ENCODE results near the gene DCLK1. TPM values are rescaled to one million over a fixed set of nuclear protein-coding genes. Genes with fewer than 3 reads are reported as not detected.

DCLK1 gene
- polyA plus RNA-seq (2013, experiment 1 of 2) = 69.1 TPM
- polyA plus RNA-seq (2013, experiment 2 of 2) = 69.5 TPM

DNA sequence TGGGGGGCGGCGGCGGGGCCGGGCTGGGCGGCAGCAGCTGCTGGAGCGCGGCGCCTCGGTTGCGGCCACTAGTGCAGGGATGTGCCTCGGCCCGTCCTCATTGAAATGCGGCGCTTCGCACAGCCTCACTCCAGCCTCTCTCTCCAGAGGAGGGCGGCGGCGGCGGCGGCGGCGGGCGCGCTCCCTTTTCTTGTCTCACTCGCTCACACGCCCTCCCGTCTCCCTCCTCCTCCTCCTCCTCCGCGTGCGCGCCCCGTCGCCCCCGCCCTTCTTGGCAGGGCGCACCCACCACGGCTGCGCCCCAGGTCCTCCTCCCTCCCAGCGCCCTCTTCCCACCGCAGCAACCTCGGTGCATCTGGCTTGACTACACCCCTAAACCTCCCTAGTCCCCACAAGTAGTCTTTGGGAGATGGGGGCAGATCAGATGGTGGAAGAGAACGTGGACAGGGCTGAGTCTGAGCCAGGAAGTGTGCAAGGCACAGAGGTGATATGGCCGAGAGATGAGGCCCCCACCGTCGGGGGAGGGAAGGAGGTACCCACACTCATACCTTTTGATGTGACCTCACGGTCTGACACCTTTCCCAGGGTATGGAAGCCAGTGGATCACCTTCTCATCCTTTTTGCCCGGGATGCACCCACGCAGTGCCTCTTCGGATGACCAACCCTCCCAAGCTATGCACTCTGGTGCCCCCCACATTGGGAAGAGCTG lies at the start of gene DCLK1:
Gene DCLK1, minus strand, starts transcription at position 161 of the 709 bp plus-strand sequence.
- DNase-seq = peak; percentile 71

GRCh38 chr13:36175621-36176020 lies 44.4 kb upstream of the DCLK1 start:
- H3K27ac ChIP-seq (ENCODE audit: low read depth, low read length) = no peak overlapping the region
- no CpG with 5 or more reads among the region's 5 CpGs for WGBS (ENCODE audit: extremely low coverage, insufficient coverage, low lambda C conversion rate)
- no peak overlapping the region for H3K4me3 ChIP-seq (ENCODE audit: low read length)
- no peak overlapping the region for H3K23ac ChIP-seq (ENCODE audit: low read length)
- no peak overlapping the region for H2BK120ac ChIP-seq (ENCODE audit: low read depth, low read length)
- no peaks in the 10 kb centered on the region for H3K79me1 ChIP-seq (ENCODE audit: low read length)
- no peaks in the 10 kb centered on the region for H3K36me3 ChIP-seq (ENCODE audit: control insufficient read depth, insufficient read depth, low read length)
- H3K56ac ChIP-seq (ENCODE audit: low read length) = no peak overlapping the region
- no peak overlapping the region for H3K9ac ChIP-seq (ENCODE audit: low read length)
- DNase-seq = no peak
- no peaks in the 10 kb centered on the region for H3K4me1 ChIP-seq (ENCODE audit: control insufficient read depth, low read depth, low read length)
- no peak overlapping the region for H2AK5ac ChIP-seq (ENCODE audit: low read length)
- H4K8ac ChIP-seq (ENCODE audit: low read depth, low read length) = no peak overlapping the region
- H2BK5ac ChIP-seq (ENCODE audit: low read length) = no peak overlapping the region
- no peaks in the 10 kb centered on the region for H3K27me3 ChIP-seq (ENCODE audit: insufficient read depth, low read length, poor library complexity)
- H4K5ac ChIP-seq (ENCODE audit: low read length) = no peak overlapping the region
- H3K4ac ChIP-seq (ENCODE audit: low read depth, low read length) = no peak overlapping the region
- H3K4me2 ChIP-seq (ENCODE audit: low read length) = no peak overlapping the region
- H2BK15ac ChIP-seq (replicated peaks; ENCODE audit: low read depth) = no peak overlapping the region
- no peaks in the 10 kb centered on the region for H3K79me2 ChIP-seq (ENCODE audit: control insufficient read depth, insufficient read depth, low read length)
- H3K18ac ChIP-seq (ENCODE audit: low read length) = no peak overlapping the region

More for the DNA sequence above, at the start of gene DCLK1:
- Histone ChIP-seq H4K8ac (ENCODE audit: low read depth, low read length) (no peak within 1 kb of the TSS), H3K36me3 (ENCODE audit: control insufficient read depth, insufficient read depth, low read length) (no peaks in the 10 kb centered on the region), H3K4ac (ENCODE audit: low read depth, low read length) (no peak within 1 kb of the TSS), H3K18ac (ENCODE audit: low read length) (no peak within 1 kb of the TSS), H2BK120ac (ENCODE audit: low read depth, low read length) (no peak within 1 kb of the TSS), H3K56ac (ENCODE audit: low read length) (peak within 1 kb of the TSS; percentile 86), H3K4me3 (ENCODE audit: low read length) (peak within 1 kb of the TSS; percentile 24), H3K27ac (ENCODE audit: low read depth, low read length) (no peak within 1 kb of the TSS), H3K4me1 (ENCODE audit: control insufficient read depth, low read depth, low read length) (no peaks in the 10 kb centered on the region), H3K79me1 (ENCODE audit: low read length) (no peaks in the 10 kb centered on the region), H3K27me3 (ENCODE audit: insufficient read depth, low read length, poor library complexity) (peaks cover 12% of the 10 kb centered on the region), H2BK15ac (replicated peaks; ENCODE audit: low read depth) (no peak within 1 kb of the TSS), H2AK5ac (ENCODE audit: low read length) (no peak within 1 kb of the TSS), H3K9ac (ENCODE audit: low read length) (peak within 1 kb of the TSS; percentile 58), H3K79me2 (ENCODE audit: control insufficient read depth, insufficient read depth, low read length) (no peaks in the 10 kb centered on the region), H4K5ac (ENCODE audit: low read length) (no peak within 1 kb of the TSS), H2BK5ac (ENCODE audit: low read length) (no peak within 1 kb of the TSS), H3K4me2 (ENCODE audit: low read length) (peak within 1 kb of the TSS; percentile 86), H3K23ac (ENCODE audit: low read length) (peak within 1 kb of the TSS; percentile 69)
- WGBS (ENCODE audit: extremely low coverage, insufficient coverage, low lambda C conversion rate) = no CpG with 5 or more reads among the region's 48 CpGs

- Histone ChIP-seq H3K23ac (ENCODE audit: low read length) (no peak overlapping the region), H3K4ac (ENCODE audit: low read depth, low read length) (no peak overlapping the region), H3K79me2 (ENCODE audit: control insufficient read depth, insufficient read depth, low read length) (no peaks in the 10 kb centered on the region), H4K5ac (ENCODE audit: low read length) (no peak overlapping the region), H3K4me2 (ENCODE audit: low read length) (no peak overlapping the region), H3K27ac (ENCODE audit: low read depth, low read length) (no peak overlapping the region), H4K8ac (ENCODE audit: low read depth, low read length) (no peak overlapping the region), H2AK5ac (ENCODE audit: low read length) (no peak overlapping the region), H3K56ac (ENCODE audit: low read length) (no peak overlapping the region), H3K4me1 (ENCODE audit: control insufficient read depth, low read depth, low read length) (no peaks in the 10 kb centered on the region), H3K18ac (ENCODE audit: low read length) (no peak overlapping the region), H2BK5ac (ENCODE audit: low read length) (no peak overlapping the region), H2BK15ac (replicated peaks; ENCODE audit: low read depth) (no peak overlapping the region), H3K27me3 (ENCODE audit: insufficient read depth, low read length, poor library complexity) (no peaks in the 10 kb centered on the region), H2BK120ac (ENCODE audit: low read depth, low read length) (no peak overlapping the region), H3K79me1 (ENCODE audit: low read length) (no peaks in the 10 kb centered on the region), H3K9ac (ENCODE audit: low read length) (no peak overlapping the region), H3K4me3 (ENCODE audit: low read length) (no peak overlapping the region), H3K36me3 (ENCODE audit: control insufficient read depth, insufficient read depth, low read length) (no peaks in the 10 kb centered on the region)
- no CpG with 5 or more reads among the region's 7 CpGs for whole genome bisulfite sequencing (ENCODE audit: extremely low coverage, insufficient coverage, low lambda C conversion rate)
- DNase-seq = no peak
Observed at GRCh38 chr13:36174923-36175322, 43.7 kb upstream of the DCLK1 start.

- Histone ChIP-seq H3K4me3 (ENCODE audit: low read length) (no peak overlapping the region), H3K27me3 (ENCODE audit: insufficient read depth, low read length, poor library complexity) (no peaks in the 10 kb centered on the region), H2BK120ac (ENCODE audit: low read depth, low read length) (no peak overlapping the region), H3K79me2 (ENCODE audit: control insufficient read depth, insufficient read depth, low read length) (no peaks in the 10 kb centered on the region), H3K79me1 (ENCODE audit: low read length) (no peaks in the 10 kb centered on the region), H3K18ac (ENCODE audit: low read length) (no peak overlapping the region), H3K36me3 (ENCODE audit: control insufficient read depth, insufficient read depth, low read length) (no peaks in the 10 kb centered on the region), H3K27ac (ENCODE audit: low read depth, low read length) (no peak overlapping the region), H2BK5ac (ENCODE audit: low read length) (no peak overlapping the region), H3K4me1 (ENCODE audit: control insufficient read depth, low read depth, low read length) (no peaks in the 10 kb centered on the region), H3K9ac (ENCODE audit: low read length) (no peak overlapping the region), H2BK15ac (replicated peaks; ENCODE audit: low read depth) (no peak overlapping the region), H2AK5ac (ENCODE audit: low read length) (no peak overlapping the region), H3K23ac (ENCODE audit: low read length) (no peak overlapping the region), H4K8ac (ENCODE audit: low read depth, low read length) (no peak overlapping the region), H3K56ac (ENCODE audit: low read length) (no peak overlapping the region), H3K4ac (ENCODE audit: low read depth, low read length) (no peak overlapping the region), H4K5ac (ENCODE audit: low read length) (no peak overlapping the region), H3K4me2 (ENCODE audit: low read length) (no peak overlapping the region)
- DNase-seq = no peak
- no CpG with 5 or more reads among the region's 4 CpGs for WGBS (ENCODE audit: extremely low coverage, insufficient coverage, low lambda C conversion rate)
Observed at GRCh38 chr13:36173571-36174322, 42.6 kb upstream of the DCLK1 start.

GRCh38 chr13:36166046-36166445 lies 34.9 kb upstream of the DCLK1 start:
- no peak overlapping the region for H3K27ac ChIP-seq (ENCODE audit: low read depth, low read length)
- no peak overlapping the region for H3K56ac ChIP-seq (ENCODE audit: low read length)
- no peaks in the 10 kb centered on the region for H3K79me2 ChIP-seq (ENCODE audit: control insufficient read depth, insufficient read depth, low read length)
- no peaks in the 10 kb centered on the region for H3K79me1 ChIP-seq (ENCODE audit: low read length)
- H4K5ac ChIP-seq (ENCODE audit: low read length) = no peak overlapping the region
- H2AK5ac ChIP-seq (ENCODE audit: low read length) = no peak overlapping the region
- H3K4ac ChIP-seq (ENCODE audit: low read depth, low read length) = no peak overlapping the region
- H3K4me1 ChIP-seq (ENCODE audit: control insufficient read depth, low read depth, low read length) = no peaks in the 10 kb centered on the region
- no peak overlapping the region for H3K4me3 ChIP-seq (ENCODE audit: low read length)
- no peak overlapping the region for H2BK15ac ChIP-seq (replicated peaks; ENCODE audit: low read depth)
- no peaks in the 10 kb centered on the region for H3K36me3 ChIP-seq (ENCODE audit: control insufficient read depth, insufficient read depth, low read length)
- no peak overlapping the region for H3K23ac ChIP-seq (ENCODE audit: low read length)
- DNase-seq = no peak
- no peaks in the 10 kb centered on the region for H3K27me3 ChIP-seq (ENCODE audit: insufficient read depth, low read length, poor library complexity)
- H4K8ac ChIP-seq (ENCODE audit: low read depth, low read length) = no peak overlapping the region
- H3K18ac ChIP-seq (ENCODE audit: low read length) = no peak overlapping the region
- no peak overlapping the region for H2BK5ac ChIP-seq (ENCODE audit: low read length)
- H3K9ac ChIP-seq (ENCODE audit: low read length) = no peak overlapping the region
- H2BK120ac ChIP-seq (ENCODE audit: low read depth, low read length) = no peak overlapping the region
- no peak overlapping the region for H3K4me2 ChIP-seq (ENCODE audit: low read length)
- no CpG with 5 or more reads among the region's 5 CpGs for whole genome bisulfite sequencing (ENCODE audit: extremely low coverage, insufficient coverage, low lambda C conversion rate)

All from mesendoderm (in vitro differentiated cells).